Kidney capillary endothelial cell (primary cell): ENCODE measurements around the gene PLEKHH2.

Experiments used
- DNase-seq: peaks from one replicate; pipeline ENCODE4 v3.0.0-alpha.2; 2018; ENCODE audit warnings: low spot score

PLEKHH2 gene

GRCh38 chr2:43812006-43812405, 174.9 kb downstream of the PLEKHH2 start:
- no peak for DNase-seq

DNA sequence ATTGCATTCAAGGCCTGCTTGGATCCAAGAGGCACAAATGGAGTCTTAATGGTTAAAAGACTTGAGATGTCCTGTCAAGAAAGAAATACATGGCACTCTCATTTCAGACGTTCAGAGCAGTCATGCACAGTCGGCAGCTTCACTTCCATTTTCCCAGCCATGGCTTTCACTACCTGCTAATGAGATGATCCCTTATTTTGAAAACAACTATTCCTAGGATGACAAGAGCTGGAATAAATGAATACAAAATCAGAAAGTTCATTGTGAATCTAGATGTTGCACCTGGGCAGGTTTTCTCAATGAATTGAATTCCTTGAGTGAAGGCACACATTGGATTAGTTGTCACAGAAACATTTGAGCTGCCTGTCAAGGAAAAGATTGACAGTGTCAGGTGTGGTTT, 175.9 kb downstream of the PLEKHH2 start:
- DNase-seq, result no peak

DNA sequence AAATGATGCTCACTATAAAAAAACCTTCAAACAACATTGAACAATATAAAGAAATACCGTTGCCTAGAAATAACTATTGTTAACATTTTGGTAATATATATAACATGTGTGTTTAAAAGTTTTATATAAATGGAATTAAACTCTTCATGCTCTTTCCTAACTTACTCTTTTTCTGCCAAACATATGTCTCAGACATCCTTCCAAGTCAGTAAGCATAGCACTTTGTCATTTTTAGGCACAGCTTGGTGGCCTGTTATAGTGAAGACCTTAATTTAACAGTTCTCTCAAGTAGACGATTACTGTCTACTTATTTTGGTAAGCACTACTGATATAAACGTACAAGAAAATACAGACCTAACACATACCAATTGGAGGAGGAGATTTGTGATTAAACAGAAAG, 177.7 kb downstream of the PLEKHH2 start:
- no peak for DNase-seq
